ENCODE results near the gene OR10J5.

DNA sequence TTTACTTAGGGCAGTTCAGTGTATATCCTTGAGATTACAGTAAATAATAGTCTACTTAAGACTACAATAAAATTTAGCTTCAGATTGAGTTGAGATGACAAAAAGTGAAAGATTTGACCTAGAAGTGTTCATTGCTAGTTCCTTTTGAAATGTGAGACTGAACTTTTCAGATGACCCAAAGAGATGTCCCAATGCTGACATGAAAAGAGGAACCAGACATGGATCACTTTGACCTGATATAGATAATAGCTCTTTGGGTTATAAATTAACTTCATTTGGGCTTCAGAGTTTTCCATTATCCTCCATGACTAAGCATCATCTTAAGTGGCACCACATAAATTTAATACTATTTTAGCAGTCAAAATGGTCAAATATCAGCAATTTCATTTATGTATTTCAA, 25.7 kb upstream of the OR10J5 start:
- TF ChIP-seq, protein P1, sequence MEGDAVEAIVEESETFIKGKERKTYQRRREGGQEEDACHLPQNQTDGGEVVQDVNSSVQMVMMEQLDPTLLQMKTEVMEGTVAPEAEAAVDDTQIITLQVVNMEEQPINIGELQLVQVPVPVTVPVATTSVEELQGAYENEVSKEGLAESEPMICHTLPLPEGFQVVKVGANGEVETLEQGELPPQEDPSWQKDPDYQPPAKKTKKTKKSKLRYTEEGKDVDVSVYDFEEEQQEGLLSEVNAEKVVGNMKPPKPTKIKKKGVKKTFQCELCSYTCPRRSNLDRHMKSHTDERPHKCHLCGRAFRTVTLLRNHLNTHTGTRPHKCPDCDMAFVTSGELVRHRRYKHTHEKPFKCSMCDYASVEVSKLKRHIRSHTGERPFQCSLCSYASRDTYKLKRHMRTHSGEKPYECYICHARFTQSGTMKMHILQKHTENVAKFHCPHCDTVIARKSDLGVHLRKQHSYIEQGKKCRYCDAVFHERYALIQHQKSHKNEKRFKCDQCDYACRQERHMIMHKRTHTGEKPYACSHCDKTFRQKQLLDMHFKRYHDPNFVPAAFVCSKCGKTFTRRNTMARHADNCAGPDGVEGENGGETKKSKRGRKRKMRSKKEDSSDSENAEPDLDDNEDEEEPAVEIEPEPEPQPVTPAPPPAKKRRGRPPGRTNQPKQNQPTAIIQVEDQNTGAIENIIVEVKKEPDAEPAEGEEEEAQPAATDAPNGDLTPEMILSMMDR (IDR thresholded peaks at IDR 0.05; ENCODE audit: insufficient read depth, low read depth, low read length) = no peak
- no peak for TF ChIP-seq EZH2 (IDR thresholded peaks at IDR 0.05; ENCODE audit: insufficient read depth, low read length)
